Eye (tissue), 1 donor: ENCODE data around the gene EPHB1.

Experiments
- DNase-seq: peaks from one replicate; pipeline ENCODE4 v3.0.0-alpha.2; 2015

EPHB1 gene

DNA sequence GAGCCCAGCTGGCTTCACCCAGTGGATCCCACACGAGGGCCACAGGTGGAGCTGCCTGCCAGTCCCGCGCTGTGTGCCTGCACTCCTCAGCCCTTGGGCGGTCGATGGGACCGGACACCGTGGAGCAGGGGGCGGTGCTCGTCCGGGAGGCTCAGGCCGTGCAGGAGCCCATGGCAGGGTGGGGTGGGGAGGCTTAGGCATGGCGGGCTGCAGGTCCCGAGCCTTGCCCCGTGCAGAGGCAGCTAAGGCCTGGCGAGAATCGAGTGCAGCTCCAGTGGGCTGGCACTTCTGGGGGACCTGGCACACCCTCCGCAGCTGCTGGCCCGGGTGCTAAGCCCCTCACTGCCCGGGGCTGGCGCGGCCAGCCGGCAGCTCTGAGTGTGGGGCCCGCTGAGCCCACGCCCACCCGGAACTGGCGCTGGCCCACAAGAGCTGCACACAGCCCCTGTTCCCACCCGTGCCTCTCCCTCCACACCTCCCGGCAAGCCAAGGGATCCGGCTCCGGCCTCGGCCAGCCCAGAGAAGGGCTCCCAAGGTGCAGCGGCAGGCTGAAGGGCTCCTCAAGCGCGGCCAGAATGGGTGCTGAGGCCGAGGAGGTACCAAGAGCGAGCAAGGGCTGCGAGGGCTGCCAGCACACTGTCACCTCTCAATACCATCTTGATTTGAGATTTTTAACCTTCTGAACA lies 121.4 kb downstream of the EPHB1 start:
- DNase-seq = no peak

DNA sequence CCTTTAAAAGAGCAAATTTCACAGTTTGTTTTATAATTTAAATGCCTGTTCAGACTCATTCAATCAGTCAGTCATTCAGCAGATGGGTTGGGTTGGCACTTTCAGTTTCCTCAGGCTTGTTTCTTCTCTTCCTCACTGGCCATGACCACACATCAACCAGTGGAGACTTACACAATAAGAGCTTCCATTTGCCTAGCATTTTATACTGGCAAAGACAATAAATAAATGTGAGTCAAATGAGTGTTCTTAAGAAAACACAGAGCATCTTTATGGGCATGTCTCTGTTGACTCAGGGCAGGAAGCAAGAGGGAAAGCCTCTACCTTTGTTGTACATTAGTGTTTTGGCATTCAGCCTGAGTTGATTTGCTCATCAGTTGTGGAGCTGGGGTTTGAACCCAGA lies 122.6 kb downstream of the EPHB1 start:
- DNase-seq = no peak

DNA sequence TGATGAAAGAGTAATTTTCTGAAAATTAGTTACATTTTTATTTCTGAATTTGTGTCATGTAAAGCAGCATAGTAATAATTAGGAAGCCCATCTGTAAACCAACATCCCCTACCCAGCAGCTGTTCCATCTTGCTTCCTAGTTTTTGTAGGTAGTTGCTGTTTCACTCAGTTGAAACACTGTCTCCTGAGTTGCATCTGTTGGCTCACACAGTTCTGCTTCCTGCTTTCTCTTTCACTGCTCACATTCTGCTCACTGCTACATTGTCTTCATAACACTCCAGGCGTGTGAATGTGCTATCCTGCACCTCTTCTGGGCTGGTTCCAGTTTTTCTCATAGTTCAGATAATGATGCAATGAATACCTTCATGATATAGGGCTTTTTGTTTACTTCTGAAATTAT lies 123.4 kb downstream of the EPHB1 start:
- no peak for DNase-seq

DNA sequence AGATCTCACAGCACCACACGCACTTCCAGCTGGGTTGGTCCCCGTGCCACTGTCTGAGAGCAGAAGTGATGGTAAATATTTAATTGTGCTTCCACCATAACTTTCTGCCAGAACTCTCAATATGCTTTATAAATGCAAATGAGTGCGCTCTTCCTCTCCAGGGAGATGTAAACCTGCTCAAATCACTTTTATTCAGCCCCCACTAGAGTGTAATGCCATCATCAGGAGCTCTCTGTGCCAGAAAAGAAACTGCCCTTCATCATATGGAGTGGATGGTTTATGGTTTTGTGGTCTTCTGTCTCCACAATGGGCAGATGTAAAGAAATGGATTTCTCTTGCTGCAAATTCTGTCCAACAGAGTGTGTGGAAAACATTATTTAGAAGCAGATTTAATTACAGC lies 127.0 kb downstream of the EPHB1 start:
- no peak for DNase-seq

DNA sequence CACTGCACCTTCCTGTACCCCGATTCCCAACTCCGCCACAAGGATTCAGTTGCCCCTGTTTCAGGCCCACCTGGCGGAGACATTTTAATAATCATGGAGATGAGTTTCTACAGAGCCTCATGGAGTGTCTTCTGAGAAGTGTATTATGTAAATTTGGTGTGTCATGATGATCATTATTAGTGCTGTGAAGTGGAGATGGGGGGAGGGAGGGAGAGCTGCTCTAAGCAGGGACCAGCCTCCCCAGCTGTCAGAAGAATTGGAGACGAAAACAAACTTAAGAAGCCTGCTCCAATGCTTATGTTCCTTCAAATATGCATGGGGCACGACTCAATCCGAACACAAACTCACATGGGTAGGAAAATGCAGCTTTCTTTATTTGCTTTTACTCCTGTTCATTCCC lies 127.8 kb downstream of the EPHB1 start:
- no peak for DNase-seq

DNA sequence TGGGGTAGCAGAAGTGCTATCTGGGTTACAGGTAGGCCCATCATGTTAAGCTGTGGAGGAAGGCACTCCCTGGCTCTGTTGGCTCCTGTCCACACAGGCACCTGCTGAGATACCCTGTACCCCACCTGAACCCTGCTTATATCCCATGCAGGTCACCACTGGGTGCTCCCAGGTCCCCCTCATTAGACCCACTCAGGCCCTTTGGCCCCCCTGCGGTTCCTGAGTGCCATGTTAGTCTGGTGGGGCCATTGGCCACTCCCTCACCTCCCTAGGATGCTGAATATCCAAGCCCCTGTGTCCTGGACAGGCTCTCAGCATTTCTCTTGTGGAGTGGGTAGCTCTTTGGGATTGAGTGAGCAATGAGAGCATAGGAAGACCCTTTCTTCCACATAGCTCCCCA lies 128.2 kb downstream of the EPHB1 start:
- DNase-seq = no peak

DNA sequence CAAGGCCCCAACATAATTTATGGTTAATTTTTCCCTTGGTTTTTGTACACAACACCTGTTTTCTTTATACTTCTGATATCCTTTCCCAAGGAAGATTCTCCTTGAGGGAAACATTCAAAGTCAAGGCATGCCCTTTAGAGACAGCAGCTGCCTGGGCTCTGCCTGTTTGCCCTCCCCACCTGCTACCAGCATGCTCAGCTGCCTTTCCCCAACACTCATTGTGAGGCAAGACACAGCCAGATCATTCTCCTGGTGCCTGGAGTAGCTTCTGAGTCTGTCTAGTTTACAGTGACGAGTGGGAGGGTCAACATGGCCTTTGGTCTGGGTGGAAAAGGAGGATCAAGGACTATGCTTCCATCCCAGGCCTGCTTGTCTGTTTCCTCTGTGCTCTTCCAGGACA lies 132.5 kb downstream of the EPHB1 start:
- no peak for DNase-seq

DNA sequence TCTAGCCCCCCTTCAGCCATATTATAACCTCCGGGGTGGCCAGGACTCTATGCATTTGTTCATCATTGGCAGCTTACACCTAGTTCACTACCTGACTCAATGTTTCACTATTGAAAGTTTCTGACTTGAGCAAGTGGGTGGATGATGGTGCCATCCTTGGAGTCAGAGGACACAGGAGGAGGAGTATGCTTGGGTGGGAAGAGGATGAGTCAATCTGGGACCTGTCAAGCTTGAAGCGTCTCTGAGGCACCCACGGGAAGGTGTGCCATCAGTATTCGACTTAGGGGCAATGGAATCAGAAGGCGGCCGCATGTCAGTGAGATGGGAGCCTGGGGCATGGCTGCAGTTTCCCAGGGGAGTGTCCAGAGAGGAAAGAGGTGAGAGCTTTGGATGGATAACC lies 133.3 kb downstream of the EPHB1 start:
- DNase-seq = no peak

DNA sequence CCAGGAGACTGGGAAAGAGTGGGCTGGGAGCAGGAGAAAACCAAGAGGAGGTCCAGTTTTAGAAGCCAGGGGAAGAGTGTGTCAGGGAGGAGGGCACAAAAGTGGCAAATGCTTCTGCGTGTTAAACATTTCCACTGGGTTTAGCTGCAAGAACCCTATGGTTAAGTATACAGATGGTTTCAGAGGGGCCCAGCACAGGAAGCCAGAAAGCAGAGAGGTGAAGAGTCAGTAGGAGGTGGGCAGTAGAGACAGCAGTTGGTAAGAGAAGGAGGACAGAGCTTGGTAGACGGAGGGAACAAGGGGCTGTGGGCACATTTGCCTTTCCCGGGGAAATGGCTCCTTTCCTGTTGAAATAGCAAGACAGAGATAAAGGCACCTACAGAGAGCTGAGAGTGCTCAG lies 133.8 kb downstream of the EPHB1 start:
- DNase-seq = no peak

DNA sequence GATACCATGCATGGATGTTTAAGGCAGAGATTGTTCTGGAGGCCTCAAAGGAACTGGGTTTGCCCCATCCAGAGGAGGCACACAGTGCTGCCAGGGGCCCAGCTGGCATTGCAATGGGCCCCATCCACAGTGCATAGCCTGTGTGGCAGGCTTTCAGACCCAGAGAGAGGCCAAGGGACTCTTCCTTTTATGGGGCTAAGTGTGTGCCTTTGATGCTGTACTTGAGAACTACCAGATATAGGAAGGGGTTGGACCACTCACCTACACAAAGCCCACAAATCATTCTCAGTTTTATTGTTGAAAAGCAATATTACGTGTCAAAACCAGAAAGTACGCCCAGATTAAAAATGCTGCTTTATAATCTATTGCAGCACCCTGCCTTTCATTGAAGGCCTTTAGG lies 134.9 kb downstream of the EPHB1 start:
- DNase-seq = no peak

DNA sequence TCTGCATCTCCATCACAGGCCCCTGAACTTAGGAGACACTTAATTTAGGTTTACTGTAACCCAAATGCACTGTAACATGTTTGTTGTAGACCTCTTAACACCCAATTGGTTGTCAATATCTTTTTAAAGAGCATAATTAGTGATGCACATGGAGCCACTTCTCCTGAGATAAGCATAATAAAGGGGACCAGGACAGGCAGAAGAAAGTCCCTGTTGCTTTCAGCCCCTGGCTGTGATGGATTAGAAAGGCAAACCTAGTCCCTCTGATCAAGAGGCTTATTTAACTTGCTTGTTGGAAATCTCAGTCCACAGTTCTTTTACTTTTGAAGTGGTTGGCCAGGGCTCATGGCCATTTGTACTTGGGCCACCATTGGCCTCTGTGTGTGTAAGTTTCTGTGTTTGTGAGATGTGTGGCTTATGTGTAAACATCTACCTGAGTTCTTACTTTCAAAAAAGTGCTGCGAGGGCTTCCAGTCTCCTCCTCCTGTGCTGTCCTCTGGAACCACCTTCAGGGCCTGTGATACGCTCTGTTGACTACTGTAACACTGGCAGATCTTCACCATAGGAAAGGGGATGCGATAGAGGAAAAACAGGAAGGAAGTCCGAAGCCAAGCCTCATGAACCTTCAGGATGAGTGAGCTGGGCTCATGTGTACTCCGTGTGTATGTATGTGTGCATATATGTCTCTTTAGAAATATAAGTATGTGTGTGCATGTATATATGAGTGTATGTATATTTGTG lies 136.2 kb downstream of the EPHB1 start:
- DNase-seq = no peak

DNA sequence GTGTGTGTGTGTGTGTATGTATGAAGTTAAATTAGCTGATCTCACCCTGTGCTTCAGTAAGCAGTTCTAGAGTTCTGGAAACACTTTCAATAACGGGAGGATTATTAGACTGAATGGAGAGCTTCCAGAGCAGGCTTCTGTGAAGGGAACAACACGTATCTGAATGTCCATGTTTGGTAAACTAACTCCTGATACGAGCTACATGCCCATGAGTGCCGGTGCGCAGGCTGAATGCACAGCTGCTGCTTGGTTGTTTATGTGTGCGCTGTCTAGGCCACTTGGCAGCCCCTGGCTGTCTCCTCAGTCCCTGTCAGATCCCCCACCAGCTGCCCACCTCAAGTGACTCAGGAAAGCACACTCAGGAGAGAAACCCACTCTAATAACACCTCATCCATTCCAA lies 137.0 kb downstream of the EPHB1 start:
- no peak for DNase-seq

DNA sequence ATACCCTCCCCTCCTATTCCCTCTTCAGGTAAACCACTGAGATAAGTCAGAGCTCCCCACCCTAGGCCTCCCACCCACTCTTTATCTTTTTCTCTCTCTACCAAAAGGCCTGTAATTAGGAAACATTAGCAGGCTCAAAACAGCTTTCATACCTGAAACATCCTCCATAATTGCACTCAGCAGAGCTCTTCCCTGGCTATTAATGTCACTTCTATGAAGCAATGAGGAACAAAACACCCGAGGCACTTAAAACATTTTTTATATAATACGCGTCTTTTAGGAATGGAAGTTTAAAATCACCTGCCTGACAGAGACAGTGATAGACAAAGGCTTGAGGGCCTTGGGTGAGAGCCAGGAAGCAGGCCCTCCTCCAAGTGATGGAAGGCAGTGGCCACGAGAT lies 138.9 kb downstream of the EPHB1 start:
- DNase-seq = no peak

DNA sequence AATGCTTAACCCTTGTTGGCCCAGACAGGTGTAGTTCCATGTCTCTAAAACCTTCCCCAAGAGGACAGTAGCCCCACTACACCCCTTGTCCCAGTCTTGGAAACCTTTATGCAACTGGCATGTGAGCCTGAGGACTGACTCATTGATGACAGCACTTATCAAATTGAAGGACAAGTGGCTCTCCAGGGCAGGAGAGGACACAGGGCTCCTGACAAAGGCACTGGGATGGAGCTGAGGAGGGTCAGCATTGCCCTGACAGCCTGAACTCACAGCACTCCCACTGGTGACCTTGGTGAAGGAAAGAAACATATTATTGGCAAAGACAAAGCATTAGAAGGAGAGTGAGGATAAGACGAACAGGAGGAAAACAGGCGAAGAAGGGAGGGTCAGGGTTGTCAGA lies 139.9 kb downstream of the EPHB1 start:
- no peak for DNase-seq

DNA sequence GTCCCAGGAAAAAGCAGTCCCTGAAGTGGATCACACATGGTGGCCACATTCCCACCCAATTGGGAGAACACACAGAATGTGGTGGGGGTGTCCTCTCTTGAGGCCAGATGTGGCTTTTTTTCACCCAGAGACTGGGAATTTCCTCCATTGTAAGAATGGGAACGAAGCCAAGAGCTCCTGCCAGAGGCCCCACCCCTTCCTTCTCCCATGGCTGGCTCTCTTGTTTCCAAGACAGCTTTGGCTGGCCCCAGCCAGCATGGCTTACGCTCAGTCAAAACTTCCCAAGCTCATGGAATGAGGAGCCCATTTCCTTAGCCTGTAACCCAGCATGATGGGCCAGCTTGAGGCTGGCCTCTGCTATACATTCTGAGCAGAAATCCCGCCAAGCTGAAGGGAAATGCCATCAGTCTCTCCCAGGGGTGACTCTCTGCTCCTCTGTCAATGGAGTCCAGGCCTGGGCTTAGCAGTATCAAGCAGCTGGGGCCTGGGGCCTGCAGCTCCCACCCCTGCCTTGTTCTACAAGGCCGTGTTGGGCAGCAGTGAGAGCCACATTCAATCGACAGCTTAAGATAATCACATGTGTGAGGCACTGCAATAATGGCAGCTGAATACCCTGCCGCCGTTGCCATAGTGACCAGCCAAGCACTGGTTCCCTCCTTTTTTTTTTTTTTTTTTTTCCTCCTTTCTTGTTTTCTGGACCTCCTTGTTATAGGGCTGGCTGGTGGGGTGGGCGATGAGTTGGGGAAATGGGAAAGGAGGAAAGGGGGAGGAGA lies 142.4 kb downstream of the EPHB1 start:
- DNase-seq = peak; percentile 88

DNA sequence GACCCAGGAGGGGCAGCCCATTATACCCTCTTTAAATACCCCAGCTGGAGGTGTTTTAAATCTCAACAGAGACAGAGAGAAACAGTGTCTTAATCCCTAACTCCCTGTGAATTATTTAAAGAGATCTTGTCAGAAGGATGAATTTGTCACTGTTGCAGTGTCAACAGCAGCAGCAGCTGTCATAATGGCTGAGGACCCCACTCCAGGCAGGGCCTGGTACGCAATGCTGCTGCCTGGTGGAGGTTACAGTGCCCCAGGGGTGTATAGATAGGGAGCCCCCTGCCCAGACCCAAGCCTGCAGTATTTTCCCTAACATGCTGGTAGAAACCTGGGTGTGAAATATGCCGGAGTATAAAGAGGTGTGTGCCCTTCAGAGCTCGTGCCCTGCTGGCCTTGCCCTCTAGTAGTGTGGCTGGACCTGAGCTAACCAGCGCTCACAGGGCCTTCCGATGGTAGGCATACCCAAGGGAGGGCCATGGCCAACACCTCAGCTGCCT lies 143.0 kb downstream of the EPHB1 start:
- no peak for DNase-seq

DNA sequence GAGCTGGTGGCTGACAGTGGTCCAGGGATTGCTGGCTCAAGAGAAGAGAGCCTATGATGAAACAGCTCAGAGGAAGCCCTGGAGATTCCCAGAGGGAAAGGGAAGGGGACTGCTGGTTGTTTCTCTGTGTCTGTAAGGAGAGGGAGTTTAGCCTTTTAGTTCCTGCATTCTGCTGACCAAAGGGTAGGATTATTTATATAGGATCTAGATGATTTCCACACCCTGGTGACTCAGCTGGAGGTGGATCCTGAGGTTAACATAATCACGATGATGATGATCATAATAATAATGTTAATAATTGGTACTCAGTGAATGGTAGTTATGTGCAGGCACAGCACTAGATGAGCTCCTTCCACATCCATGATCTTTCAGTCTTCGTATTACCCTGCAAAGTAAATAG lies 144.9 kb downstream of the EPHB1 start:
- no peak for DNase-seq

DNA sequence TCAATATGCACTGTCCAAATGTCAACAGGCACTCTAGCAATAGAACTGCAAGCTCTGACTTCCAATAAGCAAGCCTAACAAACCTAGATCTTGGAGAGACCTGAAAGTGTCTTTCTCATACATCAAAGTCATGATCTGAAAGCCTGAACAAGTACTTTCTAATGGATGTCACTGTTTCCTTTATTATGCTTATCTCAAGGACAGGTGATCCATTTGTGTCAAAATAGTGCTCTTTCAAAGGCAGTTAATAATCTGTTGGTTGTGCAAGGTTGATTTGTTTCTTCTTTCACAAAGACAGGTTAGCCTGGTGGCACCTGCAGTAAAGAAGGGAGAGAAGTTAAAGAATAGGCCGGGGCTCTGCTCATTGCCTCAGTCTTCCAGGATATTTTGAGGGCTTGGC lies 146.8 kb downstream of the EPHB1 start:
- no peak for DNase-seq

DNA sequence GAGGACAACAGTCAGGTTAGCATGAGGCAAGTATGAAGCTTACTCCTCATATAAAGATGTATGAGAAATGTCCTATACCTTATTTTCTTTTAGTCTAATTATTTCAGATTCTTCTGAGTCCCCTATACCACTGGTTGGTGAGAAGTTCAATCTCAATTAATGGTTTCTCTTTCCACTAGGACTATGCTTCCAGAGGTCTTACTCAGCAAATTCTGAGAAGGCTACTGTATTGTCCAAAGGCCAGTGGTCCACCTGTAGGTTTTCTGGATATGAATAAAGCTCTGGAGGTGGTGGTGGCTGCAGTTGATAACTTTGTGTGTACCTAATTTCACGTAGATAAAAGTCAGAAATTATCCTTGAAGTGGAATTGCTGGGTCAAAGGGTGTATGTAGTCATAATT lies 149.4 kb downstream of the EPHB1 start:
- no peak for DNase-seq

DNA sequence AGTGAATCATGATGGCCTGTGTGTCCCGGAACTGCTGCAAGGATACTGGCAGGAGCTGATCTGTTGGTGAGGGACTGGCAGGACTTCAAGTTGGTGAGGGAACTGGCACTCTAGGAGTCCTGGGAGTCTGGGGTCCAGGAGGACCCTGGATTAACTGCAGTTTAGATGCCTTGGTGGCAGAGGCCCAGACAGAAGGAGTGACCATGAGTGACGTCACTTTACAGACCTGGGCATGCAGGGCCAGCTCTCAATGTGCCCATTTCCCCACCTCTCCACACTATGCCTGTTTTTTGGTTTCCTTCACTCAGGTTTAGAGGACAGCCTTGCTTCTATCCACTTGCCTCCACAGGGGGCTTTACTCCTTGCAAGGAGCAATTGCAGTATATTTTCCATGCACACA lies 154.1 kb downstream of the EPHB1 start:
- DNase-seq = no peak

DNA sequence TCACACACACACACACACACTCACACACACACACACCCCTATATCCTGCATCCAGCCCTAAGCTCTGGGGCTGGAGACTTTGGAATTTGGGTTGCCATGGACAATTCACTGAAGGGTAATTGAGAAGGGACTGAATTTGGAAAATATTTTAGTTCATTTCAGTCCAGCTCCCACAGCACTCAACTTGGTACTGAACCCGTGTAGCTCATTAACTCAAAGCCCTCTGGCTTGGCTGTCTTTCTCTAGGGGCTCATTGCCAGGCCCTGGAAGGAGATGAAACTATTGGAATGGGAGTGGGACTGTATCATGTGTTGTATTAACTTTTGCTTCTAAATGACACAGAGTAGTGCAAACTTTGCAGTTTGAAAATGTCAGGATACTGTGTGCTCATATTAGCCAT lies 157.3 kb downstream of the EPHB1 start:
- DNase-seq = no peak

DNA sequence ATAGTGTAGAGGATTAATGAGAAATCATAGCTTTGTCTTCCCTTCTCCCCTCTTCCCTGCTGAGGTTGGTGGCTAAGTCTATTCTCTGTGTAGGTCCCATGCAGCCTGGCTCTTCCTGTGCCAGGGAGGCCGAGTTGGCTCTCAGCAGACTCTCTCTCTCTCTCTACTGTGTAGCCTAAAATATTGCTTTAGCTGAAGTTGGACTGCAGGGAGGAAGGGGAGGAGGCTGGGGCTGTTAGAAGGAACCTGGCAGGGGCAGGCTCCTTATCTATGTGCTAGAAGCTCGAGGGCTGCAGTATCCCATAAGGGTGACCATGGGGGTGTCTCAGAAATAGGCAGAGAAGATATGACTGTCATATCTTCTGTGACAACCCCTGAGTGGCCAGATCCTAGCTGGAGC lies 160.8 kb downstream of the EPHB1 start:
- DNase-seq = no peak

DNA sequence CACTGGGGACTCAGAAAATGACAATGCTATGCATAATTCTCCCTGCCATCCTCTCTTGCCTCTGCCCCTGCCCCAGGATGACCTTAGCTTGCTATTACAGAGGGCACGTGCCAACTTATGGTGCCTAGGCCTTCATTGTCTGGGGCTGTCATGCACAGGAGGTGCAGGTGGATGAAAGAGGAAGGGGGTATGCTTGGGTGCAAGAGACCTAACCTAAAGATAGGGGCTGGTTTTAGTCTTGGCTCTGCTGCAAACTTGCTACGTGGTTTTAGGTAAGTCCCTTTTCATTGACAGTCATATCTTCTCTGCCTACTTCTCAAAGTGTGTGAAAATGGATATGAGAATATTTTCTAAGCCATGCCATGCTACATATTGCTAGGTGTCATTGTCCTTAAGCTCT lies 161.3 kb downstream of the EPHB1 start:
- no peak for DNase-seq

DNA sequence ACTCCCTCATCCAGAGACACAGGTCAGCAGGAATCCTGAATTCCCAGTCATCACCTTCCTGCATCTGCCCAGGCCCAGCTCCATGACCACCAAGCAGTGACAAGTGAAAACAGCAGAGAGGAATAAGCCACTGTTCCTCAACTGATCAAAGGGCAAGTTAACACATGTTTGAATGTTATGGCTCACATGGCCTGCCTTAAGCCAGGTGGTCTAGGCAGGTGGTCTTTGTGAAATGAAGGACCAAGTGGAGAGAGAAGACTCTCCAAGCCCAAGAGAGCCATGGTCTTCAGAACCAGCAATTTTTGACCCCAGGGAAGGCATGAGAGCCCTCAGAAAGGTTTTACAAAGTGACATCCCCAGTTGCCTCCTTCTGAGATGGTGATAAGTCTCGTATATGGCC lies 161.8 kb downstream of the EPHB1 start:
- no peak for DNase-seq
